Fibroblast of lung (primary cell): Measurements from ENCODE around the gene RNF212.

ENCODE experiments used
- CTCF ChIP-seq, 2 donors: IDR thresholded peaks in 1 of 2; conservative IDR thresholded peaks in 1 of 2; 1 replicate in 1 of 2; 2 replicates in 1 of 2; pipeline ENCODE4 v1.5.1; 2011 to 2012; ENCODE audit warnings: low read length in 2 of 2, control low read depth in 1 of 2, inconsistent platforms in 1 of 2, low read depth in 1 of 2, mild to moderate bottlenecking in 1 of 2
- EZH2 ChIP-seq: IDR thresholded peaks from 2 replicates; pipeline ENCODE4 v1.5.1; 2012; ENCODE audit warnings: low read length, control low read depth, mild to moderate bottlenecking; ENCODE audit errors: missing control alignments

- peak in 1 of 2 donors; percentile 10 for TF ChIP-seq CTCF (conservative IDR thresholded peaks at IDR 0.05 in 1 of 2, IDR thresholded peaks at IDR 0.05 in 1 of 2; ENCODE audit: low read depth in 1 of 2, low read length in 2 of 2)
- no peak for TF ChIP-seq EZH2
Measured at GRCh38 chr4:1116838-1117237, 3.5 kb upstream of the RNF212 start.
